ENCODE measurements around the gene HAUS7. TPM values are rescaled to one million over a fixed set of nuclear protein-coding genes. Genes with fewer than 3 reads are reported as not detected.

The HAUS7 gene
- total and polyA plus RNA-seq, 2 of the 8 experiments (the other 6 are each of a cell fraction or from before 2014, with no cell fraction given) = 45.4 to 54.0 TPM

DNA sequence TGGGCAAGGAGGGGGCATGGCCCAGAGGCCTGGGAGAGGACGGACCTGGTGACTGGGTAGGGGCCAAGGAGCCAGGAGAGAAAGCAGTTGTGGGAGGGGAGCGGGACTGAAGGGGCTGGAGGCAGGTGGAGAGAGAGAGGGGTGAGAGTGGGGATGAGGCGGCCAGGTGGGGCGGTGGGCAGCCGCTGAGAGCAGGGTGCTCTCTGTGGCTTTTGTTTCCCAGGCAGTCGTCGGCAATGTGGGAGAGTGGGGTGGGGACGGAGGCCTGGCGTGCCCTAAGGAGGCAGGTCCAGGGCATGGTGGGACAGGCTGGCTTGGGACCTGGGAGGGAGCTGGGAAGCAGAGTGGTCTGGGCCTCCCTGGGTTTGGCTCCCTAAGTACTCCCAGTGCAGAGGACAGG, 43.9 kb upstream of the HAUS7 start:
- Histone ChIP-seq H4K5ac (ENCODE audit: insufficient read length, low read depth, low read length) (no peak overlapping the region), H3K4ac (replicated peaks; ENCODE audit: insufficient read length, low read depth, low read length) (no peak overlapping the region), H3K27me3 (replicated peaks in 1 of 4; ENCODE audit: control insufficient read depth in 3 of 4, extremely low read depth in 1 of 4, insufficient read depth in 3 of 4, low read length in 3 of 4) (peaks cover 17 to 28% (median 28%) of the 10 kb centered on the region in 4 experiments), H3K4me2 (ENCODE audit: insufficient read depth in 1 of 2, low read depth in 2 of 2, low read length in 2 of 2) (no peak overlapping the region), H2AFZ (ENCODE audit: low read length) (no peak overlapping the region), H3K9me3 (ENCODE audit: insufficient read depth in 2 of 2, low read depth in 1 of 2, low read length in 1 of 2) (no peaks in the 10 kb centered on the region), H3K27ac (ENCODE audit: low read depth, low read length) (no peak overlapping the region), H2BK12ac (ENCODE audit: low read depth, low read length) (no peak overlapping the region), H4K91ac (replicated peaks; ENCODE audit: insufficient read length, low read length) (no peak overlapping the region), H2BK15ac (ENCODE audit: low read length) (no peak overlapping the region), H3K4me3 (ENCODE audit: extremely low read depth in 1 of 4, insufficient read depth in 2 of 4, low read depth in 3 of 4, low read length in 4 of 4) (no peak overlapping the region), H3K23me2 (ENCODE audit: low read depth, low read length) (peaks cover 12% of the 10 kb centered on the region; the same call in 1 of the 2 replicates), H3K18ac (ENCODE audit: extremely low read depth, low read length) (no peak overlapping the region), H3K9ac (replicated peaks in 1 of 4; ENCODE audit: extremely low read depth in 1 of 4, low read depth in 3 of 4, low read length in 3 of 4) (no peak overlapping the region), H2BK120ac (replicated peaks; ENCODE audit: low read depth, low read length) (no peak overlapping the region), H3K23ac (ENCODE audit: insufficient read length) (no peak overlapping the region), H2BK5ac (ENCODE audit: low read depth, low read length) (no peak overlapping the region), H3K79me2 (ENCODE audit: control insufficient read depth in 1 of 2, insufficient read depth in 2 of 2, low read length in 2 of 2) (no peaks in the 10 kb centered on the region), H3K79me1 (ENCODE audit: low read depth, low read length) (no peaks in the 10 kb centered on the region), H2BK20ac (ENCODE audit: low read length) (no peak overlapping the region), H3K36me3 (ENCODE audit: control insufficient read depth in 2 of 4, insufficient read depth in 4 of 4, low read length in 3 of 4) (no peaks in the 10 kb centered on the region), H4K20me1 (replicated peaks in 1 of 2; ENCODE audit: control insufficient read depth in 1 of 2, insufficient read depth in 2 of 2, low read length in 2 of 2) (peaks cover 0 to 8% of the 10 kb centered on the region in 2 experiments), H4K8ac (ENCODE audit: extremely low read depth, insufficient read depth, low read length) (no peak overlapping the region), H3K4me1 (replicated peaks in 1 of 4; ENCODE audit: control insufficient read depth in 3 of 4, insufficient read depth in 4 of 4, low read length in 3 of 4) (no peaks in the 10 kb centered on the region), H3K56ac (replicated peaks; ENCODE audit: insufficient read length, low read depth, low read length) (no peak overlapping the region), H3K14ac (ENCODE audit: insufficient read length) (no peak overlapping the region), H2AK5ac (ENCODE audit: low read depth, low read length) (no peak overlapping the region)
- ChIA-PET POLR2A (ENCODE audit: partially characterized antibody) (no interaction called here), CTCF (ENCODE audit: partially characterized antibody) (no interaction called here)
- FAIRE-seq = no peak
- WGBS, 2 experiments (ENCODE audit: extremely low coverage in 1 of 2, insufficient coverage in 1 of 2, insufficient read length in 1 of 2, insufficient replicate concordance in 2 of 2, low coverage in 1 of 2, low lambda C conversion rate in 2 of 2, missing lambda C conversion rate in 1 of 2) = 82% methylated on average over 4 of the region's 9 CpGs; no CpG with 5 or more reads in 1 of the 2 experiments
- TF ChIP-seq GABPA (IDR thresholded peaks at IDR 0.05; ENCODE audit: borderline replicate concordance, insufficient read depth, low read length) (no peak), SP4 (IDR thresholded peaks at IDR 0.05; ENCODE audit: low read length) (no peak), RBBP5 (IDR thresholded peaks at IDR 0.05; ENCODE audit: borderline replicate concordance, low read depth, low read length) (no peak), SUZ12 (IDR thresholded peaks at IDR 0.05; ENCODE audit: low read length) (no peak), GTF2F1 (IDR thresholded peaks at IDR 0.05; ENCODE audit: borderline replicate concordance, low read depth, low read length) (no peak), PHF8 (conservative IDR thresholded peaks at IDR 0.05; ENCODE audit: low read depth, low read length) (no peak), CREB1 (IDR thresholded peaks at IDR 0.05) (no peak), SAP30 (IDR thresholded peaks at IDR 0.05; ENCODE audit: insufficient read depth, insufficient replicate concordance, low read length) (no peak), EGR1 (IDR thresholded peaks at IDR 0.05; ENCODE audit: borderline replicate concordance, low read depth, low read length) (no peak), RNF2 (IDR thresholded peaks at IDR 0.05; ENCODE audit: borderline replicate concordance, low read depth, low read length, missing control alignments, poor library complexity, severe bottlenecking) (no peak), NRF1 (IDR thresholded peaks at IDR 0.05; ENCODE audit: low read depth, low read length) (no peak)
- TF ChIP-seq, protein P1, sequence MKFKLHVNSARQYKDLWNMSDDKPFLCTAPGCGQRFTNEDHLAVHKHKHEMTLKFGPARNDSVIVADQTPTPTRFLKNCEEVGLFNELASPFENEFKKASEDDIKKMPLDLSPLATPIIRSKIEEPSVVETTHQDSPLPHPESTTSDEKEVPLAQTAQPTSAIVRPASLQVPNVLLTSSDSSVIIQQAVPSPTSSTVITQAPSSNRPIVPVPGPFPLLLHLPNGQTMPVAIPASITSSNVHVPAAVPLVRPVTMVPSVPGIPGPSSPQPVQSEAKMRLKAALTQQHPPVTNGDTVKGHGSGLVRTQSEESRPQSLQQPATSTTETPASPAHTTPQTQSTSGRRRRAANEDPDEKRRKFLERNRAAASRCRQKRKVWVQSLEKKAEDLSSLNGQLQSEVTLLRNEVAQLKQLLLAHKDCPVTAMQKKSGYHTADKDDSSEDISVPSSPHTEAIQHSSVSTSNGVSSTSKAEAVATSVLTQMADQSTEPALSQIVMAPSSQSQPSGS (IDR thresholded peaks at IDR 0.05; ENCODE audit: low read length) = no peak
- no peak for DNase-seq (ENCODE audit: low read depth in 1 of 2, low spot score in 2 of 2)
